Fibroblast of skin of abdomen (primary cell): Measurements from ENCODE around the gene PLB1.
A peak's percentile ranks its signal among the peaks of the same experiment; 100 is the strongest.

Experiments used
- DNase-seq: peaks from one replicate; pipeline ENCODE4 v3.0.0-alpha.2; 2013

PLB1 gene

DNA sequence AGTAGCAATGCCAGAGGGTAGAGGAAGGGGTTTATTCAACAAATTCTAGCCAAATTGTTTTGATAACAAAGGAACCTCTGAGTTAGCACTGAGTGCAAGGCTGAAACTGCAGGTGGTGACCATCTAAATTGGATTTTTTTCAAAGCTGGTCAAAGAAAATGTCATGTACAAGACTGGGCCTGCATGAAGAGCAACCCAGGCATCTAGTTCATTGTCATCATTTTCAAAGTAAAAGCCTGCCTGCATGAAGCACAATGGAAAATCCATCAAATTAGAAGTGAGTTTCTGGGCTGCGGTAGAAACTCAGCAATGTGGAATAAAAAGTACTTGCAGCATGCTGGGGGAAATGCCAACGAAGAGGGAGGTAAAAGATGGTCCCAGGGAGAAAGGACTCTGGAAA is 175.0 kb downstream of the PLB1 start:
- no peak for DNase-seq

DNA sequence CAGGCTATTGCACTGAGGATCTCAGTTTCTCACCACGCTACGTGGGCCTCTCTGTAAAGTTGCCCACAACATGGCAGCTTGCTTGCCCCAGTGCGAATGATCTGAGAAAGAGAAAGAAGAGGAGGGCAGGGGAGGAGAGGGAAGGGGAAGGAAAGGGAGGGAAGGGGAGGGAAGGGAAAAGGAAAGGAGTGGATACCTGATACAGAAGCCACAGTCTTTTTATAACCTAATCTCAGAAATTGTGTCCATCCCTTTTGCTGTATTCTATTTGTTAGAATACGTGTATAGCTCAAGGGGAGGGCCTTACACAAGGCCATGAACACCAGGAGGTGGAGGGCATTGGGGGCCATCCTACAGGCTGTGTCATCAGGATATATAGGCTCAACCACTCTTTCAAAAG is 177.5 kb downstream of the PLB1 start:
- no peak for DNase-seq

DNA sequence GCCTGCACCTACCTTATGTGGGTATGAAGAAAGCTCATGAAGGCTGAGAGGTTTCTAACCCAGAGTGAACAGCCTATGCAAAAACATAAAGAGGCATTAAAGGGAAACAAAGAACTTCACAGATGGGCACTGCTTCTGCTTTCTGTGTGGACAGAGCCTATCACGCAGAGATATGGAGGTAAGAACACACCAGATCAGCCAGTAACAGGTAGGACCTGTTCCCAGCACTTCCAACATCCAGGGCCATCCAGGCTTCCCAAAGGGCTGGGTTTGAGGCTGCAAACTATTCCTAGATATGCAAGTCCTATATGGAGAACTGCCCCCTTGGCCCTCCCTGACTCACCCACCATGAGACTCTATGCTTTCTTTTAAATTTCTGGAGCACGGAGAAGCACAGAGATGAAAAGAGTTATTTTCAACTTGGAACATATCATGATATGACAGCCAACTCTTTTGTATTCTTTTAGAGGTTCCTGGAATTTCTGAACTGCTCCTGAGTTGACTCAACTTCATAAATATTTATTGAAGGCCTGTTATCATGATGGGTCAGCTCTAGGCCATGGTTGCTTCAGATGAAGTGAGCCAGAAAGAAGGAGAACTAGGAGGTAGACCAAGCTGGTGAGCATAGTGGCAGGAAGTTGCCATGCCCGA is 178.3 kb downstream of the PLB1 start:
- no peak for DNase-seq

DNA sequence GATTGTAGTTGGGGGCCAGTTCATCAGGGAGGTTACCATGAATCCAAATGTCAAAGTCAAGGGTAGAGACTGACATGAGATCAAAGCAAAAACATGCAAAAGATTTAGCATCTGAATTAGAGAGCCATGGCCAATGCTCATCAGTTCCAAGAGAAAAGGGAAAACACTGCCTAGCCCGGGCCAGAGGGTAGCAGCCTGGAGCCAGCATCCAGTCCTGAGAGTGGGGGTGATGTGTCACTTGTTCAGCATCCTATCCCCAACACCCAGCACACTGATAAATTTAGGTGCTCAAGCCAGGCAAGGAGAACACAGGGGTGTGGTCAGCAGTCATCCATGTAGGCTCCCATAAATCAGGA is 178.8 kb downstream of the PLB1 start:
- no peak for DNase-seq

DNA sequence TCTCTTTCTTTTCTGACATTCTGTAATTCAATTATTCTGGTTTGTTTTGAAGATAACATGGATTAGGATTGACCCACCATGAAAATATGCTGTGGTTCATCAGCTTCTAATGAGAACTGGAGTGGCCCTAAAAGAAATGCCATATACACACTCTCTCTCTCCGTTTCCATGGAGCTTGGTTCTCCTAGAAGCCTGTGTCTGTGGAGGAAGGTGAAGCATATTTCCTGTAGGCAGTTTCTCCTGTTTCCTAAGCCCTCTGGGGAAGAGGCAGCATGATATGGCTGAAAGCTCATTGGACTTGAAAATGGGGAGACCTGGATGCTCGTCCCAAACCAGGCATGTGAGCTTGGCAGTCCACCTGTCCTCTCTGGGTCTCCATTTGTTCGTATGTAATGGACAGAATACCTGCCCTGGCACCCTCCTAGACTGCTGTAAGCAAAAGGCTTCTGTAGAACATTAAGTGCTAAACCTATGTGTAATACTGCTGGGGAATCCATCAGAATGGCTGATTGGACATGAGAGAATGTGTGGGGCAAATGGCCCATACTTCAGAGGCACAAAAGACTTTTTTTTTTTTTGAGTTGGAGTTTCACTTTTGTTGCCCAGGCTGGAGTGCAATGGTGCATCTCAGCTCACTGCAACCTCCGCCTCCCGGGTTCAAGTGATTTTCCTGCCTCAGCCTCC is 180.4 kb downstream of the PLB1 start:
- no peak for DNase-seq

DNA sequence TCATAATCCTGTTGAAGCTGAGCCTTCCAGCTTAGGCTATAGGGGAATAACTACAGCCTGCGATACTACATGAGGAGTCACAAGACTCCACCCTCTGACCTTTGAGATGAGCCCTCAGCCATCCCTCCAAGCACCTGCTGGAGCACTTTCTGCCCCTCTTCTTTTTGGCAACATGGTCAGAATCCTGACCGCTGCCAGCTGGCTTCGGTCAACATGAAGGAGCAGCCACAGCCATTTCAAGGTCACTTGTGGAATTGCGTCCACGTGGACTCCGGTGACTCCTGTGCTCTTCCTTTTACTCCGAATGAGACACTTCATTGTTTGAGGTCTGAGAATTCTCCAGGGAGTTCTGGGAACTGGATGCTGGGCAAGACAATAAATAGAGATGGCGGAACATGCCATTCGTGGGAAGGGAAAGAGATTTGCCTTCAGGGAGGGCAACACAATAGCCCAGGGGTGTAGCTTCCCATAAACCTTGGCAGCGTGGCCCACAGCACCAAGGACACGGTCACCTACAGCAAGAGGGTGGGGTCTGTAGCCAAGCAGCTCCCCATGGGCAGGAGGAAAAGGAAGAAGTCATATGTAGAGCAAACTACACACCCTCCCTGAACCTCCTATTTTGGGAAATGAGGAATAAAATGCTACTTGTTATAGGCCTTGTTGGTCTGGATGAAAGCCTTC is 182.5 kb downstream of the PLB1 start:
- DNase-seq, result no peak

DNA sequence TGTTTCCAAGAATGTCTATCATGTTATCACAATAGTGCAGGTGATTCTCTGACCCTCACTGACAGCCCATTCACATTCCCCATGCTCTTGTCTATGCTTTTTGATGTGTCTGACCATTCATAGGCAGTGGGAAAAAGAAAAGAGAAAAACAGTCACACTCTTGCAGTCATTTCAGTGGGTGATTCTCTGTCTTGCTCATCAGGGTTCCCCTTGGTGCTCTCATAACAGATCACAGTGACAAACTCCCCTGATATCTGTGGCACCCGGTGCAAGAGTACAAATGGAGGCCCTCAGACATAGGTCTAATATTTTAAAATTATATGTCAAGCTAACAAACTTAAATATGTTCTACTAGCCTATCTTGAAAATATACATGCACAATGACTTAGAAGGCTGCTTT is 183.1 kb downstream of the PLB1 start:
- no peak for DNase-seq

DNA sequence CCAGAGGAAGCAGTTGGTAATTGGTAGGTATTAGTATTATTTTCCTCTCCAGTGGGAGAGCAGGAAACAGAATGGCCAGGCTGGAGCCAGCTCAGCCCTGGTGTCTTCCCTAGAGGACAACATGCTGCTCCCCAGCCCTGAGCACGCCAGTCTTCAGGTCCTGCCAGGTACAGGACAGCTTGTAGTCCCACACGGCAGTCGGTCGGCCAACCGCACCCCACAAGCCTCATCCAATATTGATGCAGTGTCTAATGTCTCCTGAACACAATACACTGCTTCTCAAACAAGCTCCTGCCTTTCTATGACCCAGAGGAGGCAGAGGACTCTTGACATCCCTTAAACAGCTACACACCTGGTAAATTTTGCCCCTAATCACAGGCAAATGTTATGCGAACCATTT is 184.8 kb downstream of the PLB1 start:
- no peak for DNase-seq

DNA sequence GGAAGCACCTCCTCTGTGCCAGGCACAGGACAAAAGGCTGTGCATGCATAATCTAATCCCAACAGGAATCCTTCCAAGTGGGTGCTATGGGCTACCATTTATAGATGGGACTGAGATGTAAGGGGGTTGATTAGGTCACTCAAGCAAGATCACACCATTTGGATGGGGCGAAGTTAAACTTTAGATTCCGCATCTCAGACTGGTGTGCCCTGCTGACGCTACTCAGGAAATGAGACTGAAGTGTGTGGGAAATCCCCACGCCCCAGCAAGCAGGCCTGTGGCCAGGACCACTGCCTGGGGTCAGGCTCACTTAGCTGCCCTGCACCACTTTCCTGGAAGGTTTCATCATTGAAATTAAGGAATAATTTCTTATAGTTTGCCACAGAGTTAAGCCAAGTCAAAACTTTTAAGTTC is 185.3 kb downstream of the PLB1 start:
- DNase-seq, result peak; percentile 37

DNA sequence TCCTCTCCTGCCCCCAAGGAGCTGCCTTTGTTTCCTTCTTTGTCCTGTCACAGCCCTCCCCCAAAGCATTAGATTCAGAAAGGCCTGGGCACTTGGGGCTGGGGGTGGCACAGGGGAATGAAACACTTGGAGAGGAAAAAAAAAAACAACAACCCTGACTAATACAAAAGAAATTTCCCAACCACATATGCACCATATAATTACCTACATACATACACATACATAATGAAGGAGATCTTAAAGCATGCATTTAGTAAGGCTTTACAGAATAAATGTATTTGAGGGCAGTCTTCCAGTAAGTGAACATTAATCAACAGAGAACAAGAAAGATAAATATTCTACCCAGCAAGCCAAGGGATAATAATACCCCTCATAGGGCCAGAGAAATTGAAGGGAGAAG is 185.7 kb downstream of the PLB1 start:
- peak; percentile 79 for DNase-seq

DNA sequence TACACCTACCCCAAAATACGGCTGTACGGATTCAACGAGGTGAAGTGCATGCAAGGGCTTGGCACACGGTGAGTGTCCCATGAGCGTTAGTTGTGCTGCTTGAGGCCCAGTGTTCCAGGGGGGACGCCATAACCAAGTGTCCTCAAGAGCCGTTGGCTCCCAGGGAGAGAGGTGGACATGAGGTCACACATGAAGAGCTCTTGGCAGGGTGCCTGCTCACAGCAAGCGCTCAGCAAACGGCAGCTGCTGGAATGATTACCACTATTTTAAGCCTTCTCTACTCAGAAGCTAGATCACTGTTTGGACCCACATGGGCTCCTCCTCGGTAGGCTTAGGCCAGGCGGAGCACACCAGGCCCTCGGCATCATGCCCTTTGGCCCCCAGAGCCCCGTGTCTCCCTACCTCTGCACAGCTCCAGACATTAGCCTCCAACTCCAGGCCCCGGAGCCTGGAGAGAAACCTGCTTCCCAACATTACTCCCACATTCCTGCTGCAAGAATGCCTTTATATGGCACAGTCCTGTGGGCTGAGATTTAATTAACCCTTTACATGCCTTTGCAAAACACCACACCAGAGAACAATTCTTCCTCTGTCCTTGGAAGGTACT is 187.3 kb downstream of the PLB1 start:
- peak; percentile 76 for DNase-seq

DNA sequence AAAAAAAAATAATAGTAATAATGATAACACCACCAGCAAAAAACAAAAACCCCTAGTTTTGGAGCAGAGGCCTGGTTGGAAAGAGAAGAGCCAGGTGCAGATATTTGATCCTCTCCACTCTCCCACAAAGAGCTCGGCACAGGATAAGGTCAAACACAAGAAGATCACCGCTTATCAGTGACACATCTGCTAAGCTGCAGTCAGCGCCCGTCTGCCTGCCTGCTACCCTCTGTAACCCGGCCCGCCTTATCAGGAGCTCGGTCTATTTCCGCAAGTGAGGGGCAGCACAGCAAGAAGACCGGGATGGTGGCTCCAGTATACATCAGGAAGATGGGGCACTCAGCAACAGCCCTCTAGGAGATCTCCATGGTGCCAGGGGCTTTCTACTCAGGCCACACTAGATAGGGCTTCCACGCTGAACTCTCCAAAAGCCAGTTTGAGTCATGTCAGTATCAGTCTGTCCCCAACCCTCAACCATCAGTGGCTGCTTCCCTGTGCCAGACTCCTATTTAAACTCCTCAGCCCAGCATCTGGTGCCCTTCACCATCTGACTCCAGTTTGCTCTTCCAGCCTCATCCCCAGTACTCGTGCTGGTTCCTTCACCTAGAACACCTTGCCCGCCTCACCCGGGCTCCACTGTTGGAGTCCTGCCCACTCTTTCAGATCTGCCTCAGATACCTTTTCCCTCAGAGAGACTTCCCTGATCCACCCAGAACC is 188.4 kb downstream of the PLB1 start:
- DNase-seq, result no peak

DNA sequence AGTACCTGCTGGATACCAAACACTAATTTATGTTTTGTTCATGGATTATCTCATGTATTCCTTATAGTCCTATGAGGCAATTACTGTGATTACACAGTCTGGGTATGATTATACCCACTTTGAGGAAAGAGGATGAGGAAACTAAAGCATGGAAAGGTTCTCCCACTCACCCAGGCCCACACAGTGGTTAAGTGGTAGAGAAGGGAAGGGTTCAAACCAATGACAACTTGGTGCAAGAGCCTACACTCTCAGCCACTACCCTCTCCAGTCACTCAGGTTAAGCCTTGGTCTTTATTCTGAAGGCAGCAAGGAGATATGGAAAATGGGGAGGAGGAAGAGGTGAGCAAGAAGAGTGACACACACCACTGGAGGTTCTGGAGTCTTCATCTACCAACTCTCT is 191.3 kb downstream of the PLB1 start:
- no peak for DNase-seq

DNA sequence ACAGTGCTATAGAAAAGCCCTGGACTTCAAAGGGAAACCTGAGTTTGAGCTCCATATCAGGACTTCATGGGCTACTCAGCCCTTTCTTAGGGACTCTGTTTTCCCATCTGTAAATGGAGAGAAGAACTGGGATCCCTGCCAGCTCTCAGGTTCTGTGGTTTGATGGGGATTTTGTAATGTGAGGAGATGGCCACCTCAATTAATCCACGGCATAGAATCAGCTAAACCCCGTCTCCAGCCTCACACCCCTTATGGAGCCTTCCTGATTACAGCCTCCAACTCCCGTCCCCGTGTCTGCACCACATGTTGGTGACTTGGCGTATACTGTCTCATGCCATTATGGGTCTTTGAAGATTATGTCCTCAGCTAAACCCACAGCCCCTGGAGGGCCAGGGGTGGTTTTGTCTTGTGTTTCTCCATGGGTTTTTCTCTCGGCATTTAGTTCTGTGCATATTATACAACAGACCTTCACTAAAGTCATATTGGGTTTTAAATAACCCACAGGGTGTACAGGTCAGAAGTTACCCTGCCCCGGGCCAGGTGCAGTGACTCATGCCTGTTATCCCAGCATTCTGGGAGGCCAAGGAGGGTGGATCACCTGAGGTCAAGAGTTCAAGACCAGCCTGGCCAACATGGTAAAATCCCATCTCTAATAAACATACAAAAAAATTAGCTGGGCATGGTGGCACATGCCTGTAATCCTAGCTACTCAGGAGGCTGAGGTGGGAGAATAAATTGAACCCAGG is 192.0 kb downstream of the PLB1 start:
- DNase-seq, result no peak

DNA sequence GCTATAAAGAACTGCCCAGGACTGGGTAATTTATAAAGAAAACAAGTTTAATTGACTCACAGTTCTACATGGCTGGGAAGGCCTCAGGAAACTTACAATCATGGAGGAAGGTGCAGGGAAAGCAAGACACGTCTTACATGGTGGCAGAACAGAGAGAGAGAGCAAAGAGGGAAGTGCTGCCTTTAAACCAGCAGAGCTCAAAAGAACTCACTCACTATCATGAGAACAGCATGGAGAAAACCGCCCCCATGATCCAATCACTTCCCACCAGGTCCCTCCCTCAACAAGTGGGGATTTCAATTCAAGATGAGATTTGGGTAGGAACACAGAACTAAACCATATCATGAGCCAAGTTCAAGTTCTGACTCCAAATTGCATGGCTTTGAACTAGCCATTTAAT is 193.0 kb downstream of the PLB1 start:
- DNase-seq, result no peak

DNA sequence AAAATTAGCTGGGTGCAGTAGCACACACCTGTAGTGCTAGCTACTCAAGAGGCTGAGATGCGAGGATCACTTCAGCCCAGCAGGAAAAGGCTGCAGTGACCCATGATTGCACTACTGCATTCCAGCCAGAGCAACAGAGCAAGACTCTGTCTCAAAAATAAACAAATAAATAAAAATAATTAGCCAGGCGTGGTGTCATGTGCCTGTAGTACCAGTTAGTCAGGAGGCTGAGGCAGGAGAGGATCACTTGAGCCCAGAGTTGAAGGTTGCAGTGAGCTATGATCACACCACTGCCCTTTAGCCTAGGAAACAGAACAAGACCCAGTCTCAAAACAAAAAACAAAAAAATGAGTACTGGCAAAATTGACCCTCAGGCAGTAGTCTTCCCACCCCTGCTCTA is 193.9 kb downstream of the PLB1 start:
- no peak for DNase-seq

DNA sequence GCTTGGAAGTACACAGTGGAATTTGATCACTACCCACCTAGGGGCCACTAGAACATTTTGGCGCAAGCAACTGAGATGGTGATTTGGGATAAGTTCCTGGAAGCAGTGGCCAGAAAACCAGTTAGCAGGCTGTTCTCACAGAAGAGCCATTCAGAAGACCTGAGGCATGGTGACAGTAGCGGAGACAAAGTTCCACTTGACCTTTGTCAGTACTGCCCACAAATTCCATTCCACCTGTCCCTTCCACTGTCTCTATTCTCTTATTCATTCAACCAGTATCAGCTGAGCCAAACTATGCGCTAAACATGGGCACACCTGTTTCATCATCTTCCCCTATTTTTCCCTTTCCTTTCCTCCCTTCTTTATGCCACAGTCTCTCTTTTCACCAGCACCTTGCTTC is 196.6 kb downstream of the PLB1 start:
- no peak for DNase-seq

DNA sequence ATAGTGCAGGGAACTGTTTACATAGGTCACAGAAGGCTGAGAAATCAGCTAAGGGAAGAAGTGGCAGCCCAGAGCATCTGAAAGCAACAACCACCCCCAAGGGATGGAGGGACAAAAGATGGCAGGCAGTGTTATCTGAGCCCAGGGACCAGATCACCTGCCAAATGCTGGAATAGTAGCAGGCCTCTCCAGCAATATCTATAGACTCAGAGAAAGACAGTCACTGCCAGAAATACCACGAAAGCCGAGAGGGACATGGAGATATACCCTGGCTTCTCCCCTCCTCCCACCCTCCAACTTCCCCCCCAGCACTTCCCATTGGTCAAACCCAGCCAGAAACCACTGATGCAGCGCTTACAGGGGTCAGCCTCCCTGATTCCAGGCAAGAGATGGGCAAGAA is 197.4 kb downstream of the PLB1 start:
- no peak for DNase-seq
